ENCODE measurements around the gene KIAA0232.

DNA sequence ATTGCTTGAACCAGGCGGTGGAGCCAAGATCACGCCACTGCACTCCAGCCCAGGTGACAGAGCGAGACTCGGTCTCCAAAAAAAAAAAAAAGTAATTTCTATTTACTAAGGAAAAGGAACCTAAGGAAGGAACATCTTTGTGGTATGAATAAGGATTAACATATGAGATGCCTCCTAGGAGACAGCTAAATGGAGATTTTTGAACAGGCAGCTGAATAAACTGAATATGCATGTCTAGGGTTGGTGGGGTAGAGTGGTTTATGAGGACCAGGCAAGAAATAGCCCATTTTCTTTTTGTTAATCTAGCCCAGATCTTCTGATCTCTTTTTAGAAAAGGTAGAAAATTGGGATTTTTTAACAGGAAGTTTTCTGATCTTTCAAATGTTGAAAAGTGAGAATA, 67.2 kb downstream of the KIAA0232 start:
- no peak for TF ChIP-seq EZH2phosphoT487 (conservative IDR thresholded peaks at IDR 0.05; ENCODE audit: low read length)
- TF ChIP-seq, protein P1, sequence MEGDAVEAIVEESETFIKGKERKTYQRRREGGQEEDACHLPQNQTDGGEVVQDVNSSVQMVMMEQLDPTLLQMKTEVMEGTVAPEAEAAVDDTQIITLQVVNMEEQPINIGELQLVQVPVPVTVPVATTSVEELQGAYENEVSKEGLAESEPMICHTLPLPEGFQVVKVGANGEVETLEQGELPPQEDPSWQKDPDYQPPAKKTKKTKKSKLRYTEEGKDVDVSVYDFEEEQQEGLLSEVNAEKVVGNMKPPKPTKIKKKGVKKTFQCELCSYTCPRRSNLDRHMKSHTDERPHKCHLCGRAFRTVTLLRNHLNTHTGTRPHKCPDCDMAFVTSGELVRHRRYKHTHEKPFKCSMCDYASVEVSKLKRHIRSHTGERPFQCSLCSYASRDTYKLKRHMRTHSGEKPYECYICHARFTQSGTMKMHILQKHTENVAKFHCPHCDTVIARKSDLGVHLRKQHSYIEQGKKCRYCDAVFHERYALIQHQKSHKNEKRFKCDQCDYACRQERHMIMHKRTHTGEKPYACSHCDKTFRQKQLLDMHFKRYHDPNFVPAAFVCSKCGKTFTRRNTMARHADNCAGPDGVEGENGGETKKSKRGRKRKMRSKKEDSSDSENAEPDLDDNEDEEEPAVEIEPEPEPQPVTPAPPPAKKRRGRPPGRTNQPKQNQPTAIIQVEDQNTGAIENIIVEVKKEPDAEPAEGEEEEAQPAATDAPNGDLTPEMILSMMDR (IDR thresholded peaks at IDR 0.05; ENCODE audit: insufficient read depth, low read length, poor library complexity, severe bottlenecking) = no peak

Measured in SU-DHL-6 (cell line).